Ovary (tissue), 9 donors: ENCODE results near the gene SWT1. TPM values are rescaled to one million over a fixed set of nuclear protein-coding genes. Genes with fewer than 3 reads are reported as not detected.

Source experiments
- DNase-seq, 5 donors: peaks; one replicate each; pipeline ENCODE4 v3.0.0-alpha.2; 2019 to 2020
- H3K27ac ChIP-seq, 2 donors: fragments of 200-600 bp; one replicate each; pipeline versions ENCODE4 v1.5.1 to v1.8.0; 2019 to 2022
- H3K27me3 ChIP-seq: fragments of 200-600 bp; one replicate; pipeline ENCODE4 v1.8.0; 2022
- H3K36me3 ChIP-seq: fragments of 200-600 bp; sonication (generic); one replicate; pipeline ENCODE4 v1.5.1; 2019
- H3K4me1 ChIP-seq: one replicate; pipeline ENCODE4 v1.8.1; 2013; ENCODE audit warnings: mild to moderate bottlenecking, moderate library complexity; ENCODE audit not compliant: insufficient read depth
- H3K4me3 ChIP-seq: fragments of 200-600 bp; sonication (generic); one replicate; pipeline ENCODE4 v1.5.1; 2017
- H3K9me3 ChIP-seq, 2 donors: fragments of 200-600 bp in 1 of 2; sonication (generic) in 1 of 2; one replicate each; pipeline versions ENCODE4 v1.5.1 to v1.8.1; 2013 to 2019; ENCODE audit warnings: mild to moderate bottlenecking in 1 of 2, moderate library complexity in 1 of 2
- EP300 ChIP-seq: sonication (generic); formaldehyde crosslinking; IDR thresholded peaks from one replicate; pipeline ENCODE4 v1.6.1; 2017; ENCODE audit warnings: antibody characterized with exemption
- POLR2A ChIP-seq: fragments of 450-650 bp; IDR thresholded peaks from one replicate; pipeline ENCODE4 v1.6.1; 2017; ENCODE audit warnings: antibody characterized with exemption, mild to moderate bottlenecking, moderate library complexity
- WGBS, 3 donors: extraction: QIAGEN DNeasy Blood & Tissue Kit in 1 of 3; methylation state at CpG; one replicate each; pipeline versions ENCODE4 v1.1.5 to v1.1.7; 2013 to 2017; 5-methylcytosine and 5-hydroxymethylcytosine counted together
- intact Hi-C, 4 donors: fragments of 100-400 bp; cut with DNase I; formaldehyde crosslinking; loops; one replicate each; pipeline versions ENCODE4 v1.11.0 to v1.15.1; 2022 to 2023
- polyA plus RNA-seq, 2 donors: library from polyadenylated mRNA; stranded (reverse); fragments of 200-250 nt in 1 of 2; fragments of 350-450 nt in 1 of 2; fragmentation: Illumina TruSeq in 1 of 2; extraction: RNeasy Lipid Tissue Mini Kit (QIAGEN cat#74804) in 1 of 2; gene quantifications; one replicate each; pipeline ENCODE4 v1.2.3, GENCODE V29; 2013 to 2014
- total RNA-seq, 7 donors: library from RNA; depleted of rRNA in 2 of 7; stranded (reverse); fragments of >200 nt in 2 of 7; fragmentation: NEBNext Ultra II Directional in 3 of 7; extraction: Animal tissue kit (Norgen Biotek cat#: 25700) in 3 of 7; gene quantifications; one replicate each; pipeline versions ENCODE4 v1.1.0 to v1.2.4, GENCODE V29; 2016 to 2023
- TF ChIP-seq, protein P1 (sequence below), 3 donors: fragments of 450-650 bp in 2 of 3; fragments of 200-600 bp in 1 of 3; IDR thresholded peaks; one replicate each; pipeline versions ENCODE4 v1.5.1 to v1.8.0; 2016 to 2022; ENCODE audit warnings: antibody characterized with exemption in 3 of 3, mild to moderate bottlenecking in 1 of 3
- donor health status: DM: no; HTN: no; CAD: no; lungs with moderate emphysema.
- donor health status: DM: no; HTN: no; CAD: no.
- donor health status: Bipolar disorder and iron deficiency.
- donor health status: DM: yes; HTN: yes; CAD: no.
- donor health status: DM: no; HTN: no; CAD: no.
- donor health status: DM: yes; HTN: yes; CAD: no.

Gene SWT1
- total and polyA plus RNA-seq, 9 donors: 3.3 to 16.6 (median 9.2) TPM

DNA sequence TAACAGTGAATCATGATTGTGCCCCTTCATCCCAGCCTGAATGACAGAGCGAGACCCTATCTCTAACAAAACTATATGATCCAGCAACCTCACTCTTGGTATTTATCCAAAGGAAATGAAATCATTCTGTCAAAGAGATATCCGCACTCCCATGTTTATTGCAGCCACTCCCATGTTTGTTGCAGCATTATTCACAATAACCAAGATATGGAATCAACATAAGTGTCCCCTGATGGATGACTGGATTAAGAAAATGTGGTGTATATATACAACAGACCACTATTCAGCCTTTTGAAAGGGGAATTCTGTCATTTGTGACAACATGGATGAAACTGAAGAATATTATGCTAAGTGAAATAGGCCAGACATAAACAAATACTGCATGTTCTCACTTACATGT, 44.6 kb upstream of the SWT1 start:
- Histone ChIP-seq H3K27ac (no peak overlapping the region), H3K27me3 (no peaks in the 10 kb centered on the region), H3K9me3 (no peaks in the 10 kb centered on the region), H3K4me1 (no peaks in the 10 kb centered on the region), H3K4me3 (no peak overlapping the region), H3K36me3 (no peaks in the 10 kb centered on the region)
- intact Hi-C loops: no loop called here
- DNase-seq: no peak
- TF ChIP-seq, protein P1, sequence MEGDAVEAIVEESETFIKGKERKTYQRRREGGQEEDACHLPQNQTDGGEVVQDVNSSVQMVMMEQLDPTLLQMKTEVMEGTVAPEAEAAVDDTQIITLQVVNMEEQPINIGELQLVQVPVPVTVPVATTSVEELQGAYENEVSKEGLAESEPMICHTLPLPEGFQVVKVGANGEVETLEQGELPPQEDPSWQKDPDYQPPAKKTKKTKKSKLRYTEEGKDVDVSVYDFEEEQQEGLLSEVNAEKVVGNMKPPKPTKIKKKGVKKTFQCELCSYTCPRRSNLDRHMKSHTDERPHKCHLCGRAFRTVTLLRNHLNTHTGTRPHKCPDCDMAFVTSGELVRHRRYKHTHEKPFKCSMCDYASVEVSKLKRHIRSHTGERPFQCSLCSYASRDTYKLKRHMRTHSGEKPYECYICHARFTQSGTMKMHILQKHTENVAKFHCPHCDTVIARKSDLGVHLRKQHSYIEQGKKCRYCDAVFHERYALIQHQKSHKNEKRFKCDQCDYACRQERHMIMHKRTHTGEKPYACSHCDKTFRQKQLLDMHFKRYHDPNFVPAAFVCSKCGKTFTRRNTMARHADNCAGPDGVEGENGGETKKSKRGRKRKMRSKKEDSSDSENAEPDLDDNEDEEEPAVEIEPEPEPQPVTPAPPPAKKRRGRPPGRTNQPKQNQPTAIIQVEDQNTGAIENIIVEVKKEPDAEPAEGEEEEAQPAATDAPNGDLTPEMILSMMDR (IDR thresholded peaks at IDR 0.05): no peak
- TF ChIP-seq POLR2A (no peak), EP300 (no peak)
- WGBS, 3 donors: 84 to 98% (median 86%) methylated on average over 2 of the region's 2 CpGs

DNA sequence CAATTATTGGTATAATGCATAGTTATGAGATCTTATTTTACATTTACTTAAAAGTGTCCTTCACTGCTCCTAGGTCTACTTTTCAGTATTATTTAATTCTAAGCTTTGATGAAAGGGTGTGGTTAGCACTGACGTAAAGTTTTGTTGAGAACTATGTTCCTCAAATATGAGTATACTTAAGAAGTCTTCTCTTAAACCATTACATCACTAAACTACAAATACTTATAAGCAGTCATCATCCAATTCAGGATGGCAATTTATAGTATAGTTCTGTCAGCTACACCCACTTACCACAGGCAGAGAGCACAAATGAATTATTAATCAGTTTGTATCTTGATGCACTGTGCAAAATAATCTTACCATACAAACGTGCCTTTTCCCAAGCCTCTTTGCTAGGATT, 27.3 kb upstream of the SWT1 start:
- Histone ChIP-seq H3K36me3 (no peaks in the 10 kb centered on the region), H3K4me3 (no peak overlapping the region), H3K27ac (no peak overlapping the region), H3K27me3 (no peaks in the 10 kb centered on the region), H3K9me3 (no peaks in the 10 kb centered on the region), H3K4me1 (no peaks in the 10 kb centered on the region)
- intact Hi-C loops: no loop called here
- TF ChIP-seq POLR2A: no peak
- 85 to 92% (median 86%) methylated on average over 2 of the region's 2 CpGs for WGBS, 3 donors
- DNase-seq: no peak

DNA sequence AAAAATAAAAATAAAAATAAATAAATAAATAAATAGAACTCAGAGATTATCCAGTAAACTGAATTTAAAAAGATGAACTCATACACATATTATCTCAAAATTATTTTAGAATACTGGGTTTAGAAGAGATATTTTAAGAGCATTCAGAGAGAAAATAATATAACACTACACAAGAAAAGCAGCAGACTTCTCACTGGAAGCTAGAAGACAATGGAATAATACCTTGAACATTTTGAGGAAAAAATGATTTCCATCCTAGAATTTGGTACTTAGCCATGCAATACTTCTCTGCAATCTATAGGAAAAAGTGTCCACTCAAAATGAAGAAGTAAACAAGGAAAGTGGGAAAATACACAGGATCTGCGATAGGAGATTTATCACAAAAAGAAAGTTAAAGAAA, 24.4 kb upstream of the SWT1 start:
- H3K27ac ChIP-seq: no peak overlapping the region
- TF ChIP-seq, protein P1 (IDR thresholded peaks at IDR 0.05): no peak
- TF ChIP-seq EP300: no peak
- TF ChIP-seq POLR2A: no peak
- H3K27me3 ChIP-seq: no peaks in the 10 kb centered on the region
- intact Hi-C loops: no loop called here
- H3K4me3 ChIP-seq: no peak overlapping the region
- H3K4me1 ChIP-seq: no peaks in the 10 kb centered on the region
- WGBS, 3 donors: 97 to 100% (median 100%) methylated on average over 1 of the region's 1 CpG
- no peaks in the 10 kb centered on the region for H3K9me3 ChIP-seq
- DNase-seq: no peak
- no peaks in the 10 kb centered on the region for H3K36me3 ChIP-seq

DNA sequence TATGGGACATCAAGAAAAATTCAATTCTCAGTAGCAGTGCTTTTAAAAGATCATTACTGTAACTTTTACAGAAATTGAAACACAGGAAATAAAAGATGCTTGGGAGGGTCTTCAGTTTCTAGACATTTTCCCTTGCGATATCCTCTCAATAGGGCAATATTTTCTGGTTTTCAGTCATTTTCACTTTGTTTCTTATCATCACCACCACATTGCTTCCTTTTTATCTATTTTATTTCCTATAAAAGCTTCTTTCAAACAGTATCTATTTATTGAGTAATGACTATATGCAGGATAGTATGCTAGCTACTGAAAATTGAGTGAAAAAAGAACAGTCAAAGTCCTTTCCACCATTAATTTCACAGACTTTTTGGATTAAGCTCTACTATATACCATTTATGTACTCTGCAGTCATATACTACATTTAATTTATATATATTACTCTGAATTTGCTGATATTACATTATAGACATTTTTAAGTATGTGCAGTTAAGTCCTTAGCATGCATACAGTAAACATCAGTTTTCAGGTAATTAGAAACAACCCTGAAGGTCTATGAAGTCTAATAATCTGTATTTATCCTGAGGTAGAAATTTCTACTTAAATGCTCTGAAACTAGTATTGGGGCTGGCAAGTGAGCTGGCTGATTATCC, 18.9 kb upstream of the SWT1 start:
- 94 to 99% (median 95%) methylated on average over 1 of the region's 1 CpG for WGBS, 3 donors
- no peak for DNase-seq
- no peak overlapping the region for H3K4me3 ChIP-seq
- H3K9me3 ChIP-seq: no peaks in the 10 kb centered on the region
- H3K4me1 ChIP-seq: no peaks in the 10 kb centered on the region
- H3K27me3 ChIP-seq: no peaks in the 10 kb centered on the region
- H3K27ac ChIP-seq: no peak overlapping the region
- TF ChIP-seq, protein P1 (IDR thresholded peaks at IDR 0.05): no peak
- TF ChIP-seq EP300: no peak
- no peak for TF ChIP-seq POLR2A
- no peaks in the 10 kb centered on the region for H3K36me3 ChIP-seq
- intact Hi-C loops: no loop called here

DNA sequence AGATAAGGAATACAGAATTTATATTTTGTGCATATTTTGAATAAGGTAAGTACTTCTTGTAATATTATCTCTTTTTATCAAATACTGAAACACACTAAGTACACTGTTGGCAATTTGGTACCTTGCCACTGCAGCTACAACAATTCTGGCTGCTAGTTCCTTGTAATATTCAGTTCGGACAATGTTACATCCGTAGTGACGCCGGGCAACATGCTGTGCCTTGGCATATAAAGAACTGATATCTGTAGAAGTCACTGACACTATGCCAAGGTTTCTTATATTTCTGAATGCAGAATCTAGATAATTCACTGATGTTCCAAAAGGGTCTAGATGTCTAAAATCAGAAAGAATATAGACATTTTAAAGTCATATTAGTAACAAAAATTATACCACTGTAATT, 17.7 kb upstream of the SWT1 start:
- Histone ChIP-seq H3K9me3 (no peaks in the 10 kb centered on the region), H3K27me3 (no peaks in the 10 kb centered on the region), H3K36me3 (no peaks in the 10 kb centered on the region), H3K4me3 (no peak overlapping the region), H3K27ac (no peak overlapping the region), H3K4me1 (no peaks in the 10 kb centered on the region)
- DNase-seq: no peak
- 93 to 97% (median 93%) methylated on average over 4 of the region's 4 CpGs for WGBS, 3 donors
- intact Hi-C loops: no loop called here
- TF ChIP-seq EP300 (no peak), POLR2A (no peak)
- TF ChIP-seq, protein P1 (IDR thresholded peaks at IDR 0.05): no peak
